Measurements from ENCODE around the gene RNF208.

GRCh38 chr9:137198902-137199283 lies 23.1 kb downstream of the RNF208 start:
- TF ChIP-seq CTCF (IDR thresholded peaks at IDR 0.05; ENCODE audit: low read depth, low read length, poor library complexity, severe bottlenecking): no peak
- TF ChIP-seq EZH2phosphoT487 (IDR thresholded peaks at IDR 0.05; ENCODE audit: borderline replicate concordance, low read length): no peak

Measured in DOHH2 (cell line).